ENCODE measurements around the gene ZC3H11A. TPM values are rescaled to one million over a fixed set of nuclear protein-coding genes. Genes with fewer than 3 reads are reported as not detected.

The ZC3H11A gene
- total and polyA plus RNA-seq, 2 experiments from 2014 or later, result 28.2 to 97.3 TPM

- peaks cover 5% of the 10 kb centered on the region for H3K79me2 ChIP-seq (replicated peaks; ENCODE audit: insufficient read depth)
- no peak overlapping the region for H3K27ac ChIP-seq (ENCODE audit: low read depth)
- no peak overlapping the region for H3K4me2 ChIP-seq
- peaks cover 30% of the 10 kb centered on the region for H3K4me1 Mint-ChIP-seq
- H3K4me3 Mint-ChIP-seq, result no peak overlapping the region
- H3K4me1 ChIP-seq (ENCODE audit: insufficient read depth), result peaks cover 17% of the 10 kb centered on the region
- H3K27ac Mint-ChIP-seq, result no peak overlapping the region
- H3K4me3 ChIP-seq, result no peak overlapping the region
- no peak for DNase-seq (ENCODE audit: low spot score)
- H3K9me2 ChIP-seq (ENCODE audit: insufficient read depth), result no peaks in the 10 kb centered on the region
- no peaks in the 10 kb centered on the region for H4K20me1 ChIP-seq (replicated peaks; ENCODE audit: insufficient read depth)
- ATAC-seq, result no peak
- H3K27me3 ChIP-seq (ENCODE audit: insufficient read depth), result no peaks in the 10 kb centered on the region
- H3K27me3 Mint-ChIP-seq (ENCODE audit: insufficient read depth, low read depth, poor library complexity), result peaks cover 16% of the 10 kb centered on the region
- H3K36me3 ChIP-seq (ENCODE audit: insufficient read depth), result no peaks in the 10 kb centered on the region
- H3K36me3 Mint-ChIP-seq (ENCODE audit: low read depth), result peaks cover 5% of the 10 kb centered on the region; the same call in 2 of the 3 replicates
- H3F3A ChIP-seq (replicated peaks; ENCODE audit: low read depth), result peaks cover 5% of the 10 kb centered on the region
- peaks cover 5% of the 10 kb centered on the region; the same call in 2 of the 3 replicates for H3K9me3 Mint-ChIP-seq
- no peak overlapping the region for H2AFZ ChIP-seq
- TF ChIP-seq NANOG (IDR thresholded peaks at IDR 0.05; ENCODE audit: borderline replicate concordance), result no peak
- TF ChIP-seq EZH2 (IDR thresholded peaks at IDR 0.05; ENCODE audit: low read depth, unreplicated experiment), result no peak
- TF ChIP-seq, protein P1, sequence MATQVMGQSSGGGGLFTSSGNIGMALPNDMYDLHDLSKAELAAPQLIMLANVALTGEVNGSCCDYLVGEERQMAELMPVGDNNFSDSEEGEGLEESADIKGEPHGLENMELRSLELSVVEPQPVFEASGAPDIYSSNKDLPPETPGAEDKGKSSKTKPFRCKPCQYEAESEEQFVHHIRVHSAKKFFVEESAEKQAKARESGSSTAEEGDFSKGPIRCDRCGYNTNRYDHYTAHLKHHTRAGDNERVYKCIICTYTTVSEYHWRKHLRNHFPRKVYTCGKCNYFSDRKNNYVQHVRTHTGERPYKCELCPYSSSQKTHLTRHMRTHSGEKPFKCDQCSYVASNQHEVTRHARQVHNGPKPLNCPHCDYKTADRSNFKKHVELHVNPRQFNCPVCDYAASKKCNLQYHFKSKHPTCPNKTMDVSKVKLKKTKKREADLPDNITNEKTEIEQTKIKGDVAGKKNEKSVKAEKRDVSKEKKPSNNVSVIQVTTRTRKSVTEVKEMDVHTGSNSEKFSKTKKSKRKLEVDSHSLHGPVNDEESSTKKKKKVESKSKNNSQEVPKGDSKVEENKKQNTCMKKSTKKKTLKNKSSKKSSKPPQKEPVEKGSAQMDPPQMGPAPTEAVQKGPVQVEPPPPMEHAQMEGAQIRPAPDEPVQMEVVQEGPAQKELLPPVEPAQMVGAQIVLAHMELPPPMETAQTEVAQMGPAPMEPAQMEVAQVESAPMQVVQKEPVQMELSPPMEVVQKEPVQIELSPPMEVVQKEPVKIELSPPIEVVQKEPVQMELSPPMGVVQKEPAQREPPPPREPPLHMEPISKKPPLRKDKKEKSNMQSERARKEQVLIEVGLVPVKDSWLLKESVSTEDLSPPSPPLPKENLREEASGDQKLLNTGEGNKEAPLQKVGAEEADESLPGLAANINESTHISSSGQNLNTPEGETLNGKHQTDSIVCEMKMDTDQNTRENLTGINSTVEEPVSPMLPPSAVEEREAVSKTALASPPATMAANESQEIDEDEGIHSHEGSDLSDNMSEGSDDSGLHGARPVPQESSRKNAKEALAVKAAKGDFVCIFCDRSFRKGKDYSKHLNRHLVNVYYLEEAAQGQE (IDR thresholded peaks at IDR 0.05; ENCODE audit: unreplicated experiment), result no peak
- no peak for TF ChIP-seq CTCF (conservative IDR thresholded peaks at IDR 0.05; ENCODE audit: low read depth in 2 of 2)
- no peak for TF ChIP-seq ZNF331 (CRISPR knock-in tag; IDR thresholded peaks at IDR 0.05; ENCODE audit: low read depth)
- TF ChIP-seq, protein P2, sequence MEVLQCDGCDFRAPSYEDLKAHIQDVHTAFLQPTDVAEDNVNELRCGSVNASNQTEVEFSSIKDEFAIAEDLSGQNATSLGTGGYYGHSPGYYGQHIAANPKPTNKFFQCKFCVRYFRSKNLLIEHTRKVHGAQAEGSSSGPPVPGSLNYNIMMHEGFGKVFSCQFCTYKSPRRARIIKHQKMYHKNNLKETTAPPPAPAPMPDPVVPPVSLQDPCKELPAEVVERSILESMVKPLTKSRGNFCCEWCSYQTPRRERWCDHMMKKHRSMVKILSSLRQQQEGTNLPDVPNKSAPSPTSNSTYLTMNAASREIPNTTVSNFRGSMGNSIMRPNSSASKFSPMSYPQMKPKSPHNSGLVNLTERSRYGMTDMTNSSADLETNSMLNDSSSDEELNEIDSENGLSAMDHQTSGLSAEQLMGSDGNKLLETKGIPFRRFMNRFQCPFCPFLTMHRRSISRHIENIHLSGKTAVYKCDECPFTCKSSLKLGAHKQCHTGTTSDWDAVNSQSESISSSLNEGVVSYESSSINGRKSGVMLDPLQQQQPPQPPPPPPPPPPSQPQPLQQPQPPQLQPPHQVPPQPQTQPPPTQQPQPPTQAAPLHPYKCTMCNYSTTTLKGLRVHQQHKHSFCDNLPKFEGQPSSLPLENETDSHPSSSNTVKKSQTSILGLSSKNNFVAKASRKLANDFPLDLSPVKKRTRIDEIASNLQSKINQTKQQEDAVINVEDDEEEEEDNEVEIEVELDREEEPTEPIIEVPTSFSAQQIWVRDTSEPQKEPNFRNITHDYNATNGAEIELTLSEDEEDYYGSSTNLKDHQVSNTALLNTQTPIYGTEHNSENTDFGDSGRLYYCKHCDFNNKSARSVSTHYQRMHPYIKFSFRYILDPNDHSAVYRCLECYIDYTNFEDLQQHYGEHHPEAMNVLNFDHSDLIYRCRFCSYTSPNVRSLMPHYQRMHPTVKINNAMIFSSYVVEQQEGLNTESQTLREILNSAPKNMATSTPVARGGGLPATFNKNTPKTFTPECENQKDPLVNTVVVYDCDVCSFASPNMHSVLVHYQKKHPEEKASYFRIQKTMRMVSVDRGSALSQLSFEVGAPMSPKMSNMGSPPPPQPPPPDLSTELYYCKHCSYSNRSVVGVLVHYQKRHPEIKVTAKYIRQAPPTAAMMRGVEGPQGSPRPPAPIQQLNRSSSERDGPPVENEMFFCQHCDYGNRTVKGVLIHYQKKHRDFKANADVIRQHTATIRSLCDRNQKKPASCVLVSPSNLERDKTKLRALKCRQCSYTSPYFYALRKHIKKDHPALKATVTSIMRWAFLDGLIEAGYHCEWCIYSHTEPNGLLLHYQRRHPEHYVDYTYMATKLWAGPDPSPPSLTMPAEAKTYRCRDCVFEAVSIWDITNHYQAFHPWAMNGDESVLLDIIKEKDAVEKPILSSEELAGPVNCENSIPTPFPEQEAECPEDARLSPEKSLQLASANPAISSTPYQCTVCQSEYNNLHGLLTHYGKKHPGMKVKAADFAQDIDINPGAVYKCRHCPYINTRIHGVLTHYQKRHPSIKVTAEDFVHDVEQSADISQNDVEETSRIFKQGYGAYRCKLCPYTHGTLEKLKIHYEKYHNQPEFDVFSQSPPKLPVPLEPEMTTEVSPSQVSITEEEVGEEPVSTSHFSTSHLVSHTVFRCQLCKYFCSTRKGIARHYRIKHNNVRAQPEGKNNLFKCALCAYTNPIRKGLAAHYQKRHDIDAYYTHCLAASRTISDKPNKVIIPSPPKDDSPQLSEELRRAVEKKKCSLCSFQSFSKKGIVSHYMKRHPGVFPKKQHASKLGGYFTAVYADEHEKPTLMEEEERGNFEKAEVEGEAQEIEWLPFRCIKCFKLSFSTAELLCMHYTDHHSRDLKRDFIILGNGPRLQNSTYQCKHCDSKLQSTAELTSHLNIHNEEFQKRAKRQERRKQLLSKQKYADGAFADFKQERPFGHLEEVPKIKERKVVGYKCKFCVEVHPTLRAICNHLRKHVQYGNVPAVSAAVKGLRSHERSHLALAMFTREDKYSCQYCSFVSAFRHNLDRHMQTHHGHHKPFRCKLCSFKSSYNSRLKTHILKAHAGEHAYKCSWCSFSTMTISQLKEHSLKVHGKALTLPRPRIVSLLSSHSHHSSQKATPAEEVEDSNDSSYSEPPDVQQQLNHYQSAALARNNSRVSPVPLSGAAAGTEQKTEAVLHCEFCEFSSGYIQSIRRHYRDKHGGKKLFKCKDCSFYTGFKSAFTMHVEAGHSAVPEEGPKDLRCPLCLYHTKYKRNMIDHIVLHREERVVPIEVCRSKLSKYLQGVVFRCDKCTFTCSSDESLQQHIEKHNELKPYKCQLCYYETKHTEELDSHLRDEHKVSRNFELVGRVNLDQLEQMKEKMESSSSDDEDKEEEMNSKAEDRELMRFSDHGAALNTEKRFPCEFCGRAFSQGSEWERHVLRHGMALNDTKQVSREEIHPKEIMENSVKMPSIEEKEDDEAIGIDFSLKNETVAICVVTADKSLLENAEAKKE (CRISPR knock-in tag; IDR thresholded peaks at IDR 0.05), result no peak
- TF ChIP-seq EZH2phosphoT487 (IDR thresholded peaks at IDR 0.05; ENCODE audit: unreplicated experiment), result no peak
- no peak for TF ChIP-seq JUNB (IDR thresholded peaks at IDR 0.05; ENCODE audit: unreplicated experiment)
- no peak for TF ChIP-seq ZNF114 (CRISPR knock-in tag; IDR thresholded peaks at IDR 0.05)
- no peak for TF ChIP-seq CREB1 (CRISPR knock-in tag; IDR thresholded peaks at IDR 0.05; ENCODE audit: low read depth)
- no peak for TF ChIP-seq POLR2AphosphoS5 (IDR thresholded peaks at IDR 0.05; ENCODE audit: low read depth)
- no peak for TF ChIP-seq STAT1 (IDR thresholded peaks at IDR 0.05; ENCODE audit: unreplicated experiment)
Measured at GRCh38 chr1:203791498-203791897, 3.9 kb upstream of the ZC3H11A start.
